CD4-positive, alpha-beta T cell (primary cell): ENCODE results near the gene NPIPB2. TPM values are rescaled to one million over a fixed set of nuclear protein-coding genes. Genes with fewer than 3 reads are reported as not detected.

ENCODE experiments used
- ATAC-seq: fragments of 200-7000 bp; cut with Tn5 transposase; one replicate; pipeline ENCODE4 v1.10.0; 2022; ENCODE audit warnings: mild to moderate bottlenecking; ENCODE audit not compliant: poor library complexity
- CTCF ChIA-PET: fragments of 350-600 bp; sonication (Branson Sonifier 250); formaldehyde crosslinking; loops from one replicate; lab custom pipeline; 2021; ENCODE audit warnings: antibody characterized with exemption, inconsistent platforms; lab: Charles Lee
- POLR2A ChIA-PET: fragments of 350-600 bp; sonication (Branson Sonifier 250); formaldehyde crosslinking; loops from one replicate; lab custom pipeline; 2021; ENCODE audit warnings: antibody characterized with exemption, inconsistent platforms; lab: Charles Lee
- DNase-seq, 14 experiments: peaks; one replicate each; pipeline ENCODE4 v3.0.0-alpha.2; 2013 to 2020; ENCODE audit warnings: mixed read lengths in 2 of 14
- H3K27ac ChIP-seq, 2 donors: one replicate each; pipeline versions ENCODE4 v1.5.1 to v1.7.0; 2013; ENCODE audit warnings: low read length in 2 of 2, low read depth in 1 of 2, mild to moderate bottlenecking in 1 of 2
- H3K27me3 ChIP-seq, 2 experiments: 1 replicate in 1 of 2; 2 replicates in 1 of 2; pipeline versions ENCODE4 v1.6.1 to v1.7.0; 2013; ENCODE audit warnings: low read length in 2 of 2, control low read depth in 1 of 2, mild to moderate bottlenecking in 1 of 2, moderate library complexity in 1 of 2; ENCODE audit not compliant: insufficient read depth in 2 of 2, control insufficient read depth in 1 of 2
- H3K36me3 ChIP-seq: one replicate; pipeline ENCODE4 v1.6.1; 2013; ENCODE audit warnings: low read length, control low read depth; ENCODE audit not compliant: insufficient read depth
- H3K4me1 ChIP-seq: one replicate; pipeline ENCODE4 v1.6.1; 2013; ENCODE audit warnings: low read length, control low read depth; ENCODE audit not compliant: insufficient read depth
- H3K4me3 ChIP-seq: one replicate; pipeline ENCODE4 v1.5.1; 2013; ENCODE audit warnings: mild to moderate bottlenecking, low read length, moderate library complexity
- H3K9me3 ChIP-seq, 2 experiments: 1 replicate in 1 of 2; 2 replicates in 1 of 2; pipeline versions ENCODE4 v1.6.1 to v1.7.0; 2013; ENCODE audit warnings: low read length in 2 of 2, mild to moderate bottlenecking in 2 of 2, control low read depth in 1 of 2, moderate library complexity in 1 of 2; ENCODE audit not compliant: control insufficient read depth in 1 of 2, insufficient read depth in 1 of 2
- H3K27ac Mint-ChIP-seq: one replicate; pipeline ENCODE4 v1.8.0; 2020; ENCODE audit warnings: mixed read lengths
- H3K27me3 Mint-ChIP-seq: one replicate; pipeline ENCODE4 v1.8.0; 2021; ENCODE audit warnings: mixed read lengths
- H3K36me3 Mint-ChIP-seq: one replicate; pipeline ENCODE4 v1.8.0; 2021; ENCODE audit warnings: low read depth, mixed read lengths
- H3K4me1 Mint-ChIP-seq: one replicate; pipeline ENCODE4 v1.8.0; 2021; ENCODE audit warnings: low read depth, mixed read lengths
- H3K4me3 Mint-ChIP-seq: one replicate; pipeline ENCODE4 v1.8.0; 2020; ENCODE audit warnings: mild to moderate bottlenecking, mixed read lengths
- H3K9me3 Mint-ChIP-seq: one replicate; pipeline ENCODE4 v1.8.0; 2020; ENCODE audit warnings: mixed read lengths
- intact Hi-C, 2 experiments: fragments of 100-400 bp; cut with DNase I in 1 of 2; cut with micrococcal nuclease in 1 of 2; formaldehyde crosslinking; loops; one replicate each; pipeline versions ENCODE4 v1.15.1 to v1.9.0; 2023 to 2025; cut with DNase I, micrococcal nuclease
- total RNA-seq, 174 experiments: library from RNA in 2 of 174; stranded (reverse) in 2 of 174; gene quantifications; one replicate each; pipeline ENCODE4 v1.2.3 and lab custom pipeline; 2021 to 2026
- TF ChIP-seq, protein P1 (sequence below): fragments of 200-600 bp; IDR thresholded peaks from one replicate; pipeline ENCODE4 v1.8.0; 2022; ENCODE audit warnings: antibody characterized with exemption, mild to moderate bottlenecking

NPIPB2 gene
- total RNA-seq, 2 experiments from 2014 or later = 10.6 to 12.3 TPM

DNA sequence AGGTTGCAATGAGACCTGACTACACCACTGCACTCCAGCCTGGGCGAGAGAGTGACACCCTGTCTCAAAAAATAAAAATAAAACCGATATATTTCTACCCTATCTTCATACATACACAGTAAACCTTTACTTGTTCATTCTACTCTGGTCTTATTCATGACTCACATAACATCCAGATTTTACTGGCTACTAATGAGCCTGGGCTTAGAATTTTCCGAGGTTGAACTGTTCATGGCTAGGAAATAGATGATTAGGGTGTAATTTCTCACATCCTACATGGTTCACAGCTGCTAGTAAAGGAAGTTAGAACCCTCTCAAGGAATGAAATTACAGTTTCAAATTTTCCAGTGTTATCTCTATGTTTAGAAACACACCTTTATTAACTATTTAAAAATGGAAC is 40.8 kb downstream of the NPIPB2 start:
- Mint-ChIP-seq H3K4me3 (no peak overlapping the region), H3K9me3 (no peaks in the 10 kb centered on the region), H3K36me3 (peaks cover 74% of the 10 kb centered on the region), H3K27me3 (no peaks in the 10 kb centered on the region), H3K4me1 (peaks cover 66% of the 10 kb centered on the region), H3K27ac (peak overlapping the region; percentile 6)
- intact Hi-C loops = no loop called here
- H3K4me1 ChIP-seq = peaks cover 25% of the 10 kb centered on the region
- TF ChIP-seq, protein P1, sequence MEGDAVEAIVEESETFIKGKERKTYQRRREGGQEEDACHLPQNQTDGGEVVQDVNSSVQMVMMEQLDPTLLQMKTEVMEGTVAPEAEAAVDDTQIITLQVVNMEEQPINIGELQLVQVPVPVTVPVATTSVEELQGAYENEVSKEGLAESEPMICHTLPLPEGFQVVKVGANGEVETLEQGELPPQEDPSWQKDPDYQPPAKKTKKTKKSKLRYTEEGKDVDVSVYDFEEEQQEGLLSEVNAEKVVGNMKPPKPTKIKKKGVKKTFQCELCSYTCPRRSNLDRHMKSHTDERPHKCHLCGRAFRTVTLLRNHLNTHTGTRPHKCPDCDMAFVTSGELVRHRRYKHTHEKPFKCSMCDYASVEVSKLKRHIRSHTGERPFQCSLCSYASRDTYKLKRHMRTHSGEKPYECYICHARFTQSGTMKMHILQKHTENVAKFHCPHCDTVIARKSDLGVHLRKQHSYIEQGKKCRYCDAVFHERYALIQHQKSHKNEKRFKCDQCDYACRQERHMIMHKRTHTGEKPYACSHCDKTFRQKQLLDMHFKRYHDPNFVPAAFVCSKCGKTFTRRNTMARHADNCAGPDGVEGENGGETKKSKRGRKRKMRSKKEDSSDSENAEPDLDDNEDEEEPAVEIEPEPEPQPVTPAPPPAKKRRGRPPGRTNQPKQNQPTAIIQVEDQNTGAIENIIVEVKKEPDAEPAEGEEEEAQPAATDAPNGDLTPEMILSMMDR = no peak
- ChIA-PET CTCF (interaction anchor here (0.8 to 1.4 kb wide), 2 partner anchors 166 to 167 kb away, joined by 3 read pairs; no protein-coding TSS in a partner anchor), POLR2A (no interaction called here)
- ATAC-seq = no peak
- no peaks in the 10 kb centered on the region for H3K27me3 ChIP-seq
- peaks cover 31% of the 10 kb centered on the region for H3K36me3 ChIP-seq
- no peak overlapping the region for H3K4me3 ChIP-seq
- H3K27ac ChIP-seq = no peak overlapping the region
- no peak for DNase-seq
- no peaks in the 10 kb centered on the region for H3K9me3 ChIP-seq

DNA sequence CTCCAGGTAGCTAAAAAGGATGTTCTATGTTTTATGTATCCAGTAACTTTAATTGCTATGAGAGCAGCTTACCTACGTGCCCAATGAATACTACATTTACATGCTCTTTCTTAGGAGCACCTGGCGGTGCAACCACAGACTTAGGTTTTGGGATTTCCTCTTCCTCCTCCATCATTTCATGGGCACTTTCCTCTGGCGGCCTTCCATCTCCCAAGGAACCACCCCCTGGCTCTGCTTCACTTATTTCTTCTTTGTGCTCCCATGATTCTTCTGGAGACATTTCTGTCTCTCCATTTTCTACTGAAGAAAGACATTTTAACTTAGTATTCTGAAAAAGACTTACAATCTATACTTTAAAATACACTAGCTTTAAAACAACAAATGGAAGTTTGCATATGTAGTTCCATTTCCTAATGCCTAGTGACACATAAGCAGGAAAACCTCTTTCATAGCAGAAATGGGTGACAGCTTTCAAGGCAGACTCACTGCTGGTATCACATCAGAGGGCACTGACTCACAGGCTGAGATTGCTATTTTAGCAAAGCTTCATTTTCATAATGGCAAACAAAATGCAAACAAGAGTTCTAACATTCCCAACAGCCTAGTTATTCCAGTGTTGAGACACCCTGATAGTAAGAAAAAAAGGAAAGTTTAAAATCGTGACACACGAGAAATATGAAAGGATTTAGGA is 45.2 kb downstream of the NPIPB2 start:
- Histone ChIP-seq H3K27me3 (no peaks in the 10 kb centered on the region), H3K4me3 (no peak overlapping the region), H3K36me3 (peaks cover 49% of the 10 kb centered on the region), H3K4me1 (peaks cover 20% of the 10 kb centered on the region), H3K9me3 (no peaks in the 10 kb centered on the region), H3K27ac (no peak overlapping the region)
- Mint-ChIP-seq H3K27ac (no peak overlapping the region), H3K4me3 (no peak overlapping the region), H3K36me3 (peaks cover 74% of the 10 kb centered on the region), H3K4me1 (peaks cover 52% of the 10 kb centered on the region), H3K9me3 (no peaks in the 10 kb centered on the region), H3K27me3 (no peaks in the 10 kb centered on the region)
- TF ChIP-seq, protein P1 = no peak
- ATAC-seq = no peak
- DNase-seq = no peak
- ChIA-PET POLR2A (no interaction called here), CTCF (no interaction called here)
- intact Hi-C loops = loop anchor here in 1 of 2 experiments (2.0 kb wide), 1 partner anchor 16 kb away; no protein-coding TSS in a partner anchor

DNA sequence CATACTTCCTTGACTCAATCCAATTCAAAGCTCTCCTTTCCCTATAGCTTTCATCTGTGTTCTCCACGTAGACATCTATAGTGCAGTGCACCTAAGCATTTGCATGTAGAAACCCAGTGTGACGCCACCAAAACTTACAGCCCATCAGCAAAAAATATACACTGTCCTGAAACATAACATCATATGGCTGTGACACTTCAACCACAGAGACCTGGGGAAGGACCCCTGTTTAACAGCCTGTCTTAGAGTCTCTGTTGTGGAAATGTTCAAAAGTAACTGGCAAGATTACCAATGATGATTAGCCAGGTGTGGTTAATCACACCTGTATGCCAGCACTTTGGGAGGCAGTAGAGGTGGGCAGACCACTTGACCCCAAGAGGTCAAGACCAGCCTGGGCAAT is 48.3 kb downstream of the NPIPB2 start:
- H3K36me3 Mint-ChIP-seq = peaks cover 77% of the 10 kb centered on the region
- no peak for ATAC-seq
- H3K4me1 ChIP-seq = no peaks in the 10 kb centered on the region

More for the DNA sequence above, 48.3 kb downstream of the NPIPB2 start:
- H3K9me3 ChIP-seq = no peaks in the 10 kb centered on the region
- no peak overlapping the region for H3K27ac ChIP-seq
- Mint-ChIP-seq H3K4me1 (peaks cover 23% of the 10 kb centered on the region), H3K4me3 (no peak overlapping the region), H3K27me3 (no peaks in the 10 kb centered on the region), H3K27ac (peak overlapping the region; percentile 6), H3K9me3 (no peaks in the 10 kb centered on the region)
- TF ChIP-seq, protein P1 = no peak
- no peak for DNase-seq
- intact Hi-C loops = loop anchor here in 1 of 2 experiments (2.0 kb wide), 1 partner anchor 17 kb away; no protein-coding TSS in a partner anchor
- ChIA-PET CTCF (interaction anchor here (1.5 kb wide), 1 partner anchor 174 kb away, joined by 4 read pairs; no protein-coding TSS in a partner anchor), POLR2A (interaction anchor here (2.0 kb wide), 1 partner anchor 22 kb away, joined by 4 read pairs; the partner anchor contains the start of gene GSPT1)
- no peak overlapping the region for H3K4me3 ChIP-seq
- no peaks in the 10 kb centered on the region for H3K27me3 ChIP-seq
- peaks cover 63% of the 10 kb centered on the region for H3K36me3 ChIP-seq
